NCI-H146 treated with DMSO at 0.1 percent for 48 hours (cell line): Measurements from ENCODE around the gene HOXA4.

Experiments used
- DNase-seq: peaks from one replicate; lab custom pipeline; 2025; ENCODE audit not compliant: unreplicated experiment; lab: John Stamatoyannopoulos, UW

Gene HOXA4

DNA sequence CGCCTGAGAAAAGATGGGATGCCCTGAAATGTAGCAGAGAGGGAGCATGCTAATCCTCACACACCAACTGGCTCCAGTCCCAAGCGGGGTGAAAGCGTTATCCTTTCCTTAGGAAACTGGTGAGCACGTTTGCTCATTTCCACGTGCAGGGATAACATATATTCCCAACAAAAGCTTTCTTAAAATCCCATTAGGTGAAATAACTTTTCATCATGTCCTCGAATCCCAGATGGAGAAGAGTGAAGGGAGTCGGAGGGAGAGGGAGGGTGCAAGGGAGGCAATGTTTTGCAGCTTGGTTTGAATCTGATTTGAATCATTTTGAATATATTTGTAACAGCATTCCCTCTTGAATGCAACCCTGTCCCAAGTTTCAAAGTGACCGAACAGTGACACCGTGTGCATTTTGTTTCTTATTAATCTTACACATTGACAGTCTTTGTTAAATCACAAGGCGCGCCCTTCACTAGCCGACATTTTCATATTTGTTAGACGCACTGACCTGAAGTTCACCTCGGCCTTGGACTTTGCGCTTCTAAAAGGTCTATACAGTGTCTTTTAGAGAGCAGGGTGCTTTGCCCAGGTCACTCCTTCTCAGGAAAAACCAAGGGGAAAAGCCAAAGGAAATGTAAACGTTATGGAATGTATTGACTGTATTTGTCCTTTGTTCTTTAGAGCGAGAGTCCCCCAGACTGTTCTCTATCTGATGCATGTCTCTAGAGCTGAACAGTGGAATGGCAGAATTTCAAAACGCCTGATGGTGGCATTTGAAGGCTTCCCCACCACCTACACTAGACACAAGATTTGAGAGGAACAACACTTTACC lies 3.1 kb upstream of the HOXA4 start:
- no peak for DNase-seq

GRCh38 chr7:27132978-27133377 lies 2.4 kb upstream of the HOXA4 start:
- DNase-seq, result no peak

DNA sequence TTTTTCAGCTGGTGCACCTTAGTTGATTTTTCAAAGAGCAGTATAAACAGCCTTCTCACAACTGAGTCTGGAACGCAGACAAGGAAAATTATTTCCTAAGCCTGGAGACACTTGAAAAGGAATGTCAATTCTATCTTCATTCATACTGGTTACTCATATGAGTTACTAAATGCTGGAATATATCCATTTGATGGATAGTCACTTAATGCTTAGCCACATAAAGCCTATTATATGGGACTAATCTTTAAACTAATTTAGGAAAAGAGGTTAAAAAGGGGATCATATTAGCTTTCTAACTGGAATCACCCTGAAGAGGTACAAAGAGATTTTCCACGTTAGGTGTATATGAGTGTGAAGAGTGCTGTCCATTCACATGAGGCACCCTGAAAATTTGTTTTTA lies 1.7 kb upstream of the HOXA4 start:
- DNase-seq, result no peak

- DNase-seq, result no peak
Measured at GRCh38 chr7:27131390-27131819, 848 bp upstream of the HOXA4 start.

DNA sequence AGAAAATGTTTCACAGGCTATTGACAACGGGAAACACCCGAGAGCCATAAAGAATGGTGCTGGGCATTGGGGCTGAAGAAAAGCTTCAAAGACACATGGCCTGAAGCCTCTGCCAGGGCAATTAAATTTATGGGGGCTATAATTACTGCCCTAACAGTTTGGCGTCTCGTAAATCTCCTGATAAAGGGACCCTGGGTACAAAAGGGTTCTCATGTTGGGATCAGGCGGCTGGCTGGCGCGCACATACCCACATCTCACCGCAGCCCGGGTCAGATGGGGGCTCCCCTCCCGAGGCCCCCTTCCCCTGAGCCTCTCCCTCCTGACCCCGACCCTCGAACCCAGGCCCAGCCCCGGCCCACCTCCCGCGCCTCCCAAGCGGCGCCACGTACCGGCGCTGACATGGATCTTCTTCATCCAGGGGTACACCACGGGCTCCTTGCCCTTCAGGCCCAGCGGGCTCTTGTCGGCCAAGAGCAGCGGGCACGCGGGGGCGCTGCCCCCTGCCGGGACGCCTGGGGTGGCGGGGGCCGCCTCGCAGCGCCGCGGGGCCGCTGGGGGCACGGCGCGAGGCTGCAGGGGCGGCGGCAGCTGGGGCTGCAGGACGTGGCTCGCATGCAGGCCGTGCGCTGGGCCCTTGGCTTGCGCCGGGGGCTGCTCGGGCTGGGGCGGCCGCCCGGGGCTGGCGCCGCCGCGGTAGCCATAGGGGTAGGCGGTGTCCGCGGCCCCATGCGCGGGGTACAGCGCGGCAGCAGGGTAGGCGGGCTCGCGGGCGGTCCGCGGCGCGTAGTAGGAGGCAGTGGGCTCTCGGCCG lies 623 bp downstream of the HOXA4 start:
- no peak for DNase-seq

- DNase-seq, result no peak
Measured at GRCh38 chr7:27128776-27129728, 1.5 kb downstream of the HOXA4 start.

DNA sequence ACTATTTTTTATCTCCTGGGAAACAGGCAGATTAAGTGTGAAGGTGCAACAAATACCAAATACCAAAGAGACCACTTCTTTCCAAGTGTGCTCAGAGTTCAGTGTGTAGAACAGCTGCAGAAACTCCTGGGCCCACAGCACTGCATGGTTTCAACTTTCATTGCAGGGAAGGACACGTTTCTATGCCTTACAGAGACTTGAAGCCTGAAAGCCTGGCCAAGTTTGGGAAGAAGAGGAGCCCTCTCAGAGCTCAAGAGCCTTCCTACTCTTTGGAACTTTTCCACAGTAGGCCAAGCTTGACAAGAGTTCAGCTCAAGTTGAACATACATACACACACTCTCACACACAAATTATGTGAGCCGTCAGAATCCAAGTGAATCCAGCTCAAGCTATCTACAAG lies 2.5 kb downstream of the HOXA4 start:
- DNase-seq, result no peak

DNA sequence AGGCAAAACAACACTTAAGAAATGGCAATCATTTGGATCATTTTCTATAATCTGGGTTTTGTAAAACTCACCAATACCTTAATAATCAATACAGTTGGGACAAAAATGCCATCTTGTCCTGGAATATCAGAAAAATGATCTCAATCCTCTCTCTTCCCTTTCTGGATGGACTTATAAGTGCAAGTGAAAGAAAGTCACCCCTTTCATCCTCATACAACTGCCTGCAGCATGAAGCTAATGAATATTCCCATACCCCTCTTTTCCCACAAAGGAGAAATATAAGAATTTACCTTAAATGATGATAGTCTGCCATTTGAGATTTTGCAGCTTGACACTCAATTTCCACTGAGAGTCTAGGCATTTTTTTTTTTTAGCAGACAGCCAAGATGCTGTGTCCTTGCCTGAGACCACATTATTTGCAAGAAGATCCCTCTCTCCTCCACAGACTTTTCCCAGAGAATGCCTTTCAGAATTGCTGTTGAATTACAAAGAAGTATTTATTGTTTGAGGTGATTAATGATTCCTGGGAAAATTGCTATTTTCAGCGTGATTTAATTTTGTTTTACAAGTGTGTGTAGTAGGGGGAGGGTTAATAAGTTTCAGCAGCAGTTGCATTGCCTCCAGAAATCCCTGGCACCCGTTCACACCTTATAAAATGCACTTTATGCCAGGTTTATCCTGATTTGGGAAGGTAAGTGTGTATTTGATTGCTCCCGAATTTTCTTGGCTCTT lies 3.8 kb downstream of the HOXA4 start:
- DNase-seq, result no peak

DNA sequence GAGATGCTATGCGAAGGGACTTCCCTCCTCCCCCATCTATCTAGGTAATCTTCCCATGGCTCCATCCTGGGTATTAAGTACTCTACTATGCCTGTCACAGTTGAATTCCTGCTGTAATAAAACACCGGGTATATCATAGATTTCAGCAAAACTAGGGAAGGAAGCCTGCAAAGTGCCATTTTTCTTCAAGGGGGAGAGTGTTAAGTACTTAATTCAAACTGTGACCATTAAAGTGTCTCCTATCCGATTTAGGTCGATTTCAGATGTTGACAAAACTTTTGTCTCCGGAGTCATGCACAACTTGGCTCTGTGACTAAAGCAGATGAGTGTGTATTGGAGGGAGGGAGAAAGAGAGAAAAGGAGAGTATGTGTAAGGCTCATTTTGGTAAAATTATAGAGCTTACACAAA lies 4.6 kb downstream of the HOXA4 start:
- no peak for DNase-seq

- DNase-seq, result no peak
Measured at GRCh38 chr7:27124902-27125689, 5.5 kb downstream of the HOXA4 start.

DNA sequence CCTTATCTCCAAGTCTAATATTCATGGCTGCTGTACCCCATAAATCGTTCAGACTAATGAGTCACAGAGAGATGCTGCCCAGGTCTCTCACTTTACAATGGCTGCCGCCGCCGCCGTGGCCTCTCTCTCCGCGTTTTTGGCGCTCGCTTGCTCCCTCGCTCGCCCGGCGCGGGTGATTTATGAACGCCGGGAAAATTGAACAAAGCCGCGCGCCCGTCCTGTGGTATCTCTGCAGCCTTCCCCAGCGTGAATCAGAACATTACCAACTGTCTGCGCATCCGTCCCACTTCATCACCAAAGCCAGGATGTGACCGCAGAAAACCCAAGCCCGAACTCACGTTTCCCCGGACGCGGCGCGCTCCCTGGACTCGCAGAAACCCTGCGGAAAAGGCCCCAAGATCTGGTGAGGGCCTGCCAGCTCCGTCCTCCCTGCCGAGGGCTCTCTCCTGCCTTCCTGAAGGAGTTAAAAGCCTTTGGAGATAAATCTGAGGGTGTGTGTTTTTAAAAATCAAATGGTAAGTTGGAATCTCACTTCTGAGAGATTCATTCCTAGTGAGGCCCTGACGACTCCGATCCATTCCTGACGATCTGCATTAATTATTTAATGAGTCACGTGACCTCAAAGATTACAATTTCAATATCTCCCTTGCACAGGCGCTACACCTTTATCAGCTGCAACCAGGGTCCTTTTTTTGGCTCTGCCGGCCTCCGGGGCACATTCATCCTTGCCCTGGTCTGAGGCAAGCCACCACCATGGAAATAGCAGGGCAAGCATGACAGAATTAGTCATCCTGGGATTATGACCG lies 6.3 kb downstream of the HOXA4 start:
- DNase-seq, result no peak

DNA sequence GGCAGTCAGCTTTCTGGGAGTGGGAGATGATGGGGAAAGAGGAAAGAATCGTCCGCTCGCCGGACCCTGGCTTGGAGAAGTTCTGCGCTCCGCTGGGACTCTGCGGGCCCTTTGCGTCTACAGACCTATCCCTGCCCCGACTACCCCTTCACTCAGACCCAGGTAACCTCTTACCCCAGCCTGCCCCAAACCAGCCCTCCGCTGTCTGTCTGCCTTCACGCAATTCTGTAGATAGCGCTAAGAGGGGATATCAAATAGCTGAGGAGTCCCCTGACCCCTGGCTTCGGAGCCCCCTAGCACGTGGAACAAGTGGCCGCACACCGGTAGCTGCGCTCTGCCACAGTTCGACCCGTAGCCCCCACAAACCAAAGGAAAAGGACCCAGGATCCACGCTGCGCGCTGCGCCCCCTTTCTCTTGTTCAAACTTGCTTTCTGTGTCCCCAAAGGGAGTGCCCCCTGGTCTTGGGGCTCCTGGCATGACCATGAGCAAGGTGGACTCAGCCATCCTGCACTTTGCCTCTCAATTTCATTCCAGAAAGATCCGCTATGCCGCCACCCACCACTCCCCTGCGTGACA lies 7.0 kb downstream of the HOXA4 start:
- no peak for DNase-seq

- DNase-seq, result no peak
Measured at GRCh38 chr7:27123007-27123476, 7.5 kb downstream of the HOXA4 start.

DNA sequence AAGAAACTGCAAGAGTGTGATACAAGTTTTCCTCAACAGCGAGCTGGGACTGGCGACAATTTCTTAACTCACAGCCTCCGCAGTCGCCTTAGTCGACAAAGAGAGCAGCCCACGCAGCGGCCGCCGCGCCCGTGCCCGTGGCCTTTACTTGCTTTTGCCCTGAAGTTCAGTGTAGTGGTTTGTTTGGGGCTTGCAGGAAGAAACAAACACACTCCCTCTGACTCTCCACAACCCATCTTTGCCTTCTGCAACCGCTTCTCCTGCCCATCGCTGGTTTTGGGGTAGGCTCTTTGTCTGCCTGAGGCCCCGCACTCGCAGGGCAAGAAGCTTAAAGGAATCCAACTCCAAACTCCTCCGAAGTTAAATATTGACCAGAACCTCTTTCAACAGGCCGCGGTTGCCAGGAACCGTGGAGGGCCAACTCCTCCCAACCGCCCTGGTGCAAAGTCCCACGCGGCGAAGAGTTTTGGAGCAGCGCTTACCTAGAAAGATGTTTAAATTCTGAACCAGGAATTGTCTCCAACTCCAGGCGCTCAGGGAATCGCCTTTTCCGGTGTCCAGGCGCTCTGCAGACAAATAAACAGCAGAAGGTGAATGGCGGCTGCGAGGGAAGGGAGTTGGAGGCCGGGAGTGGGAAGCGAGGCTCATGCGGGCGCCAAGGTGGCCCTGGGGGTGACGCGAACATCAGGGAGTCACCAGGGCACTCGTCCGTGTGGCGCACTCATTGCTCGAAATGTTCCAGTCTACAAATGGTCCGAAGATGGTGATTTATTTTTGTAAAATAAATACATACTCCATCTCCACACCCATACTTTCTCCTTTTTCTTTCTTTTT lies 8.3 kb downstream of the HOXA4 start:
- DNase-seq, result no peak

GRCh38 chr7:27121684-27122076 lies 8.9 kb downstream of the HOXA4 start:
- DNase-seq, result no peak

DNA sequence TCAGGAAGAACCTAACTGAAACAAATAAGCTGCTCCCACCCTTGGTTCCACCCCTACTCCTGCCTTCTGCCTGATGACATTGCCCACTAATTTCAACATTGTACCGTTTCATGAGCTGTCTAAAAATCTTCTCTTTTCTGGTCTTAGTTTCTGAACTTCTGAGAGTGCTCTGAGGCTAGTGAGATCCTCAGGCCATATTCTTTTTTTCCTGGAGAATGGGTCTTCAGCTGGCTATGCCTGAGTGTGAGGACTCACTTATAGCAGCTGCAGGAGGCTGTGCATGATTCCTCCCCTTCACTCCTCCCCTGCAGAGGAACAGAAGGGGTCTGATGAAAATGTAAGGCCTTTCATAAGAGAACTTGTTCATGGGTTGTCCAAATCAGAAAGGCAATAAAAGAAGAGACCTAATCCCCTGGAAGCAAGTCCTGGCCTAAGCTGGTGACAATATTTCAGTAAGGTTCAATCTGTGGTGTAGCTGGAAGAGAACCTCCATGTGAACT lies 11.1 kb downstream of the HOXA4 start:
- no peak for DNase-seq

DNA sequence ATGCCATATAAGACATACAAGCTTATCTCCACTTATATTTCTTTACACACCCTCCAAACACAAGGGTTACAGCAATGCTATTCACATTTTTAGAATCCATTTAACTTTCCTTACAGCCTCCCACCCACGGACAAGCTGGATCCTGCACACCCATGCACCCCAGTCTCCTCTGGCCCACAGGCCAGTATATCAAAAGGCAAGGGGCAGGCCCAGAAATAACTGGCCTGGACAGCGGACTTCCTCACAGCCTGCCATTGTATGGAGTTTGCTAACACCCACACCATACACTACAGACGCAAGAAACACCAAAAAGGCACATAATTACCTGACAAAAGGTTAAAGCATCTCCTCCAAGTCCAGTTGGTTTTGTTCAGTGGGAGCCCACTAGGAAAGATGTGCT lies 12.0 kb downstream of the HOXA4 start:
- no peak for DNase-seq
